GM19395 (cell line): Measurements from ENCODE around the gene NR2C2AP.
"Not testable (repeated sequence)": the region's sequence is repeated elsewhere in the genome, so short reads cannot be mapped to it uniquely, and the experiment has no call there.

ENCODE experiments used
- ATAC-seq: cut with Tn5 transposase; IDR thresholded peaks from one replicate; pipeline ENCODE4 v1.9.1; 2021; ENCODE audit warnings: mild to moderate bottlenecking, moderate library complexity; ENCODE audit not compliant: unreplicated experiment

Gene NR2C2AP

DNA sequence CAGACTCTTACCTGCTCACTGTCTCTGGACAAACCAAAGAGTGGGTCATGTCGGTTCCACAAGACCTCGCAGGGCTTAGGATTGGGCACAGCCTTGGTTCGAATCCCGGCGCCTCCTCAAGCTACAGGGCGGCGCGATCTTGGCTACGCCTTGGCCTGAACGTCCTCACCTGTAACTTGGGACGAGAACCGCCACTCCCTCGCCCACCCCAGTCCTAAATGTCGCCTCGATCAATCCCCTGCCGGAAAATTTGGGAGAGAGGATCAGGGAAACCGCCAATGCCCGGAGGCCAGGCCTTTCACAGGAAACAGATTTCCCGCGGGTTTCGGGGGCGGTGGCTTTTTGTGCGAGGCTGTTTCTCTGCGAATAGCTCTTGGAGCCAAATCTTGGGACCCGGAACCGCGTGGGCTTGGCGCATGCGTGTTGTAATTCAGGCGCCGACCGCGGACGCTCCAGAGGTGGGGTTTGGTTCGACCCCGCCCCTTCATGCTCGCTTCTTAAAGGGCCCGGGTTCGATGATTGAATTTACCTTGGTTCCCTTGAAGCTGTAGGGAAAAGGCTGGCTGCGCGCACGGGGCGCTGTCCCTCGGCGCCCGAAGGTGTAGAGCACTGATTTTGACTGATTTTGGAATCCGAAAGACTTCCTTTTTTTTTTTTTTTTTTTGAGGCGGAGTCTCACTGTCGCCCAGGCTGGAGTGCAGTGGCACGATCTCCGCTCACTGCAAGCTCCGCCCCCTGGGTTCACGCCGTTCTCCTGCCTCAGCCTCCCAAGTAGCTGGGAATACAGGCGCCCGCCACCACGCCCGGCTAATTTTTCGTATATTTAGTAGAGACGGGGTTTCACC, at the start of gene NR2C2AP:
TSS of gene NR2C2AP (minus strand) at position 403 of the 845 bp plus-strand sequence. CDS start at position 49, 354 bp downstream.
- peak; percentile 74 for ATAC-seq

GRCh38 chr19:19250196-19250801, 47.1 kb upstream of the NR2C2AP start:
- no peak for ATAC-seq

- no peak for ATAC-seq
Measured at GRCh38 chr19:19240476-19240875, 37.3 kb upstream of the NR2C2AP start.

DNA sequence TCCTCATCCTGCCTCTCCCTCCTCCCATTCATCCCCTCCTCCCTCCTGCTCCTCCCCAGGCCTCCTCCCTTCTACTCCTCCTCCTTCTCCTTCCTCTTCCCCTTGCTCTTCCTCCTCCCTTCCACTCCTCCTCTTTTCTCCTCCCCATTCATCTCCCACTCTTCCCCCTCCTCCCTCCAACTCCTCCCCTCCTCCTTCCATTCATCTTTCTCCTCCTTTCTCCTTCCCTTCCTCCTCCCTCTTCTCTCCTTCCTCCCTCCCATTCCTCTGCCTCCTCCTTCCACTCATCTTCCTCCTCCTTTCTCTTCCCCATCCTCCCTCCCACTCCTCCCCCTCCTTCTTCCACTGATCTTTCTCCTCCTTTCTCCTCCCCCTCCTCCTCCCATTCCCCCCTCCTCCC, 36.5 kb upstream of the NR2C2AP start:
- ATAC-seq, result no peak

- no peak for ATAC-seq
Measured at GRCh38 chr19:19238126-19238894, 35.1 kb upstream of the NR2C2AP start.

- ATAC-seq, result no peak
Measured at GRCh38 chr19:19236173-19236572, 33.0 kb upstream of the NR2C2AP start.

GRCh38 chr19:19234220-19234816, 31.1 kb upstream of the NR2C2AP start:
- ATAC-seq, result no peak

DNA sequence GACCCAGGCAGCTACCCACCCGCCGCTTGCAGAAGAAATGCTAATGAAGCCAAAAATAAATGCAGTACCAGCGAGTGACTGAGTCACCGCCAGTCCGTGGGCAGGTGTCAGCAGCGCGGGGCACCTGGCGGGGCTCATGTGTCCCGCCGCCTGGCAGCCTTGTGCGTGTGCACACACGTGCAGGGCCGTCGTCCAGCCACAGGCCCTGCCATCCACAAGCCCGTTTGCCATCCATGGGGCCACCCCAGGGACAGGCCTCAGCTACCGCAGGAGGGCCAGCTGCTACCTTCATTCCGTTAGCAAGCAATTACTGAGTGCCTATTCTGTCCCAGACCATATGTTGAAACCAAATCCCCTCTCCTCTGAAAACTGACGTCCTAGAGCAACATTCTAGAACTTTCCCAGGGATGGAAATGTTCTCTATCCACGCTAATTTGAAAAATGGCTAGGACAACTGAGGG, 29.1 kb upstream of the NR2C2AP start:
- ATAC-seq, result no peak

DNA sequence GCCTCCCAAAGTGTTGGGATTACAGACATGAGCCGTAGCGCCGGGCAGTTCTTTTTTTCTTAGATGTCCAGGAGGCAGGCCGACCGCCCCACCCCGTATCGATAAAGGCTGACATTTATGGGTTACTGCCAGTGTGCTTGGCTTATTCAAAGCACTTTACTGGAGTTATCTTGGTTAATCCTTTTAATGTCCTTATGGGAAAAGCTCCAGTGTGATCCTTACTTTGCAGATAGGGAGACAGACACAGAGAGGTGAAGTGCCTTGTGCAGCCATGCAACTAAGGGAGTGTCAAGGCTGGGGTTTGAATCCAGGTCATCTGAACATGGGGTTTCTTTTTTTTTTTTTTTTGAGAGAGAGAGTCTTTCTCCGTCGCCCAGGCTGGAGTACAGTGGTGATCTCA, 27.8 kb upstream of the NR2C2AP start:
- ATAC-seq, result no peak

GRCh38 chr19:19229701-19230100, 26.5 kb upstream of the NR2C2AP start:
- ATAC-seq, result no peak

DNA sequence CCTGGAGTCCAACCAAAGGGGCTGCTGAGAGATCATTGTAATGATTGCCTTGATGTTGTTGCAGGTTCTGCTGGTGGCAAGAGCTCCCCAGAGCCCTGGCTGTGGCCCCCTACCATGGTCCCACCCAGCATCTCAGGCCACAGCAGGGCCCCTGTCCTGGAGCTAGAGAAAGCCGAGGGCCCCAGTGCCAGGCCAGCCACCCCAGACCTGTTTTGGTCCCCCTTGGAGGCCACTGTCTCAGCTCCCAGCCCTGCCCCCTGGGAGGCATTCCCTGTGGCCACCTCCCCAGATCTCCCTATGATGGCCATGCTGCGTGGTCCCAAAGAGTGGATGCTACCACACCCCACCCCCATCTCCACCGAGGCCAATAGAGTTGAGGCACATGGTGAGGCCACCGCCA, 24.0 kb upstream of the NR2C2AP start:
- ATAC-seq, result no peak

DNA sequence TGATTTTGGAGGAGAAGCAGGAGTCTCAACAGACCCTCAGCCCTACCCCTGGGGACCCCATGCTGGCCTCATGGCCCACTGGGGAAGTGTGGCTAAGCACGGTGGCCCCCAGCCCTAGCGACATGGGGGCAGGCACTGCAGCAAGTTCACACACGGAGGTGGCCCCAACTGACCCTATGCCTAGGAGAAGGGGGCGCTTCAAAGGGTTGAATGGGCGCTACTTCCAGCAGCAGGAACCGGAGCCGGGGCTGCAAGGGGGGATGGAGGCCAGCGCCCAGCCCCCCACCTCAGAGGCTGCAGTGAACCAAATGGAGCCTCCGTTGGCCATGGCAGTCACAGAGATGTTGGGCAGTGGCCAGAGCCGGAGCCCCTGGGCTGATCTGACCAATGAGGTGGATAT, 23.4 kb upstream of the NR2C2AP start:
- no peak for ATAC-seq

DNA sequence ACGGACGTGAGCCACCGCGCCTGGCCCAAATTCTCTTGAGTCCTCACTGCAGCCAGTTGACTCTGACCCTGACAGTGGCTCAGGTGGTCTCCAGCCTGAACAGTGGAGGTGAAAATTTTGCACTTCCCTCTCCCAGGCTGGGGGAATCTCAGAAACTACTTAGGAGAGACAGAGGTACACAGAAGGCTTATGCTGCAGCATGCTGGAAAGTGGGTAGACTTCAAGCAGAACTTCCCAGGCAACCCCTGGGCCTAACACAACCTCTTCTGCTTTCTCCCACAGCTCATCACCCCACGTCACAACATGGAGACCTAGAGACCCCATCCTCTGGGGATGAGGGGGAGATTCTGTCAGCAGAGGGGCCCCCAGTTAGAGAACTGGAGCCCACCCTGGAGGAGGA, 23.0 kb upstream of the NR2C2AP start:
- ATAC-seq, result no peak

DNA sequence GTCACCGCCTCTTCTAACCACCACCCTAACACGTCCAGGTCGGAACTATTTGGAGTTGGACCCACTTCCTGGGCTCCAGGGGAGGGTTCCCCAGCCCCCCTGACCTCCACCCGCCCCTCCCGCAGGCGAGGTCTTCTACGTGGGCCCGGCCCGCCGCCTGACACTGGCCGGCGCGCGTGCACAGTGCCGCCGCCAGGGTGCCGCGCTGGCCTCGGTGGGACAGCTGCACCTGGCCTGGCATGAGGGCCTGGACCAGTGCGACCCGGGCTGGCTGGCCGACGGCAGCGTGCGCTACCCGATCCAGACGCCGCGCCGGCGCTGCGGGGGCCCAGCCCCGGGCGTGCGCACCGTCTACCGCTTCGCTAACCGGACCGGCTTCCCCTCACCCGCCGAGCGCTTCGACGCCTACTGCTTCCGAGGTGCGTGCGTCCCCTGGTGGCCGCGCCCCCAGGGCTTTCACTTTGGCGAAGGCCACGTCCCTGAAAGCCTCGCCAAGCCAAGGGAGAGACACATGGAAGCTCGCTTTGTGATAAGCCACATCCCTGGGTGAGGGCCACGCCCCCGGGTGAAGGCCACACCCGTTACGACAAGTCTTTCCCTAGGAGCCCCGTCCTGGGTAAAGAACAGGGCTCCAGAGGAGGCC, 21.8 kb upstream of the NR2C2AP start:
- ATAC-seq, result no peak

DNA sequence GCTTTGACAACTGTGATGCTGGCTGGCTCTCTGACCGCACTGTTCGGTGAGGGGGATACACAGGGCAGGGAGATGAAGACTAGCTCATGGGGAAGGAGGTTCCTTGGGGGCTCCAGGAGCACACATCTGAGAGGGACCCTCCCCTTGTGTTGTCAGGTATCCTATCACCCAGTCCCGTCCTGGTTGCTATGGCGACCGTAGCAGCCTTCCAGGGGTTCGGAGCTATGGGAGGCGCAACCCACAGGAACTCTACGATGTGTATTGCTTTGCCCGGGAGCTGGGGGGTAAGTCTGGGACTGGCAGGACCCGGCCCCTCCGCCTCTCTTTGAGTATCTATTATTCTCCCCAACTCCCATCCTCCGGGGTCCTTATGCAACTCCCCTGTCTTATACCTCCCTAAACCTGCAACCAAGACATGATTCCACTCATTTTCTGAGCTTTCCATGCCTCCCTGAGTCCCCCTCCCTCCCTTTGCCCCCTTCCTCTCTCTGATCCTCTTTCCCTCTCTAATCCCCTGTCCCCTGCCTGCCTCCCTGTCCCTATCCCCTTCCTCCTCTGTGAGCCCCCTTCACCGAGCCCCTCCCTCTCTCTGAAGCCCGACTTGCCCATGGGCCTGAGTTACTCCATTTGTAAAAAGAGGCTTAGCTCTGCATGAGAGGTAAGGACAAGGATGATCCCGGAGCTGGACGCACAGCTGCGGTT, 21.1 kb upstream of the NR2C2AP start:
- no peak for ATAC-seq

GRCh38 chr19:19223636-19224035, 20.4 kb upstream of the NR2C2AP start:
- no peak for ATAC-seq

DNA sequence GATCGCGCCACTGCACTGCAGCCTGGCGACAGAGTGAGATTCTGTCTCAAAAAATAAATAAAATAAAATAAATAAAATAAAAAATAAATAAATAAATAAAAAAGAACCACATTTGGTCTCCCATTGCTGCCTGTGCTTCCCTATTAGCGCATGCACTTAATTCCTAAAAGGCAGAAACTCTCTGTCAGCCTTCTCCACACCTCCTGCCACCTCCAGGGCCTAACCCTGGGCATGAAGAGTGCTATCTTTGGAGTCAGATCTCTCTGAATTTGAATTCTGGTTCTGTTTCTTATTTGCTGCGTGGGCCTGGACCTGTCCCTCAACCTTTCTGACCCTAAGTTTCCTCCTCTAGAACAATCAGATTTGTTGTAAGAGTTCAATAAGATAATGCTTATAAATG, 19.8 kb upstream of the NR2C2AP start:
- no peak for ATAC-seq

GRCh38 chr19:19221000-19221399, 17.8 kb upstream of the NR2C2AP start:
- not testable (repeated sequence) for ATAC-seq

GRCh38 chr19:19218911-19219310, 15.7 kb upstream of the NR2C2AP start:
- ATAC-seq, result no peak

DNA sequence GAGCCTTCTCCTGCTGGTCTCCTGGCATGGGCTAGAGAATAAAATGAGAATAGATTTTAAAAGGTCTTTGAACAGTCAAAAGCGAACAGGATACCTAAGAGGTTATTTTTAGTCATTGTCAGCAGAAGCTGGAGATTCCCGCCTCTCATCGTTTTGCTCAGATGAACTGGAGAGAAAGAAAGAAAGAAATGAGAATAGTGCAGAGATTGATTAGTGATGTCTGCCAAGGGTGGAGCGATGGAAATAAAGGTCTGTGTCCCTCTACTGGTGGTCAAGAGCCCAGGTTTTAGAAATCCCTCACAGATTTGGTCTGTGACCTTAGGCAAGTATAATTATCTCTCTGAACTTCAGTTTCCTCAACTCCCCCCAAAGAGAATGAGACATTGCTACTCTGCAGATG, 13.9 kb upstream of the NR2C2AP start:
- no peak for ATAC-seq
